Left renal pelvis (tissue), 4 donors: ENCODE data around the gene FGF18. TPM values are rescaled to one million over a fixed set of nuclear protein-coding genes. Genes with fewer than 3 reads are reported as not detected.
"Not testable (repeated sequence)": the region's sequence is repeated elsewhere in the genome, so short reads cannot be mapped to it uniquely, and the experiment has no call there.

Source experiments
- DNase-seq, 4 donors: peaks; one replicate each; pipeline ENCODE4 v3.0.0-alpha.2; 2013; ENCODE audit warnings: low read depth in 4 of 4, low spot score in 3 of 4
- polyA plus RNA-seq, 4 donors: library from polyadenylated mRNA; unstranded; fragments of 120-200 nt; gene quantifications; one replicate each; pipeline ENCODE4 v1.2.1, GENCODE V29; 2013; ENCODE audit not compliant: insufficient read length in 4 of 4

FGF18 gene
- 1 to 10 TPM in 1 of 4 donors, under 1 TPM in 3; 0.27 to 6.8 (median 0.62) TPM for polyA plus RNA-seq

- peak in 1 of 4 donors; percentile 46 for DNase-seq
Measured at GRCh38 chr5:171418982-171419687, at the start of gene FGF18. FGF18 (plus strand) TSS chr5:171419647; CDS start chr5:171420200, 553 bp downstream.

- DNase-seq = no peak
Measured at GRCh38 chr5:171369898-171370297, 49.5 kb upstream of the FGF18 start.

GRCh38 chr5:171370881-171371280, 48.6 kb upstream of the FGF18 start:
- DNase-seq = not testable (repeated sequence)

GRCh38 chr5:171371326-171371725, 48.1 kb upstream of the FGF18 start:
- DNase-seq = no peak

- no peak for DNase-seq
Measured at GRCh38 chr5:171379961-171380360, 39.5 kb upstream of the FGF18 start.

- DNase-seq = not testable (repeated sequence)
Measured at GRCh38 chr5:171384416-171384815, 35.0 kb upstream of the FGF18 start.

- DNase-seq = not testable (repeated sequence)
Measured at GRCh38 chr5:171384999-171385398, 34.4 kb upstream of the FGF18 start.

- DNase-seq = no peak
Measured at GRCh38 chr5:171386006-171386671, 33.3 kb upstream of the FGF18 start.

GRCh38 chr5:171386861-171387344, 32.5 kb upstream of the FGF18 start:
- DNase-seq = peak in 1 of 4 donors; percentile 2

GRCh38 chr5:171387345-171387969, 32.0 kb upstream of the FGF18 start, which contains the start of gene NPM1:
NPM1 (plus strand) TSS chr5:171387849; CDS start chr5:171387949, 100 bp downstream.
- DNase-seq = peak; percentile 96 to 98 (median 98)

- DNase-seq = peak; percentile 52 to 65 (median 55)
Measured at GRCh38 chr5:171387970-171388815, 31.3 kb upstream of the FGF18 start.

- DNase-seq = no peak
Measured at GRCh38 chr5:171388816-171389168, 30.7 kb upstream of the FGF18 start.

- no peak for DNase-seq
Measured at GRCh38 chr5:171390883-171391677, 28.4 kb upstream of the FGF18 start.

- no peak for DNase-seq
Measured at GRCh38 chr5:171391996-171392577, 27.4 kb upstream of the FGF18 start.

GRCh38 chr5:171392585-171393159, 26.8 kb upstream of the FGF18 start:
- no peak for DNase-seq

- DNase-seq = no peak
Measured at GRCh38 chr5:171395042-171395441, 24.4 kb upstream of the FGF18 start.

GRCh38 chr5:171396583-171396982, 22.9 kb upstream of the FGF18 start:
- DNase-seq = not testable (repeated sequence)

GRCh38 chr5:171397190-171397589, 22.3 kb upstream of the FGF18 start:
- DNase-seq = no peak

GRCh38 chr5:171397599-171397998, 21.8 kb upstream of the FGF18 start:
- no peak for DNase-seq
